K562 (cell line): Measurements from ENCODE around the gene CEACAM5. TPM values are rescaled to one million over a fixed set of nuclear protein-coding genes. Genes with fewer than 3 reads are reported as not detected.
A peak's percentile ranks its signal among the peaks of the same experiment; 100 is the strongest.

Experiments used
- ATAC-seq: fragments of 200-7000 bp; cut with Tn5 transposase; 3 replicates; pipeline ENCODE4 v1.9.1; 2020; ENCODE audit warnings: moderate library complexity
- BruUV-seq: library from RNA; stranded (reverse); fragments of 400-500 nt; replicated peaks from 2 replicates; lab custom pipeline; 2021; lab: Mats Ljungman, UMichigan
- CTCF ChIA-PET: fragments of 300-600 bp; formaldehyde crosslinking; extraction: SDS; loops from one replicate; lab custom pipeline; 2021; ENCODE audit warnings: low intra/inter-chr PET ratio; lab: Yijun Ruan, JAX
- POLR2A ChIA-PET: fragments of 300-600, 350-650 bp; sonication (Branson Sonifier 250); formaldehyde crosslinking; extraction: SDS; loops from one replicate; lab custom pipeline; 2021; ENCODE audit warnings: antibody characterized with exemption, inconsistent platforms; lab: Yijun Ruan, JAX
- DNase-seq, 4 experiments: peaks; one replicate each; pipeline versions ENCODE4 v3.0.0 to v3.0.0-alpha.2; 2011 to 2018; ENCODE audit warnings: low spot score in 3 of 4, mixed read lengths in 3 of 4; ENCODE audit errors: extremely low read depth in 1 of 4
- FAIRE-seq: peaks from 2 replicates; lab custom pipeline; 2011; peaks lifted over from hg19 to GRCh38; lab: Jason Lieb, UNC
- H2AFZ ChIP-seq: 2 replicates; pipeline ENCODE4 v1.6.0; 2011; ENCODE audit warnings: low read depth, low read length, control low read depth, inconsistent platforms
- H3K27ac ChIP-seq: fragments of 200-600 bp; 3 replicates; pipeline ENCODE4 v1.8.0; 2011; ENCODE audit warnings: low read depth, mild to moderate bottlenecking, control low read depth, inconsistent platforms, low read length, moderate library complexity, mixed read lengths; ENCODE audit errors: extremely low read depth
- H3K27me3 ChIP-seq, 2 experiments: fragments of 300-600 bp in 1 of 2; 2 replicates in 1 of 2; 3 replicates in 1 of 2; pipeline versions ENCODE4 v1.6.0 to v1.8.0; 2011; ENCODE audit warnings: inconsistent platforms in 2 of 2, low read length in 2 of 2, mild to moderate bottlenecking in 1 of 2, mixed read lengths in 1 of 2, moderate library complexity in 1 of 2; ENCODE audit not compliant: control insufficient read depth in 2 of 2, insufficient read depth in 2 of 2
- H3K36me3 ChIP-seq: fragments of 300-600 bp; 3 replicates; pipeline ENCODE4 v1.8.0; 2011; ENCODE audit warnings: mild to moderate bottlenecking, low read length, inconsistent platforms; ENCODE audit not compliant: control insufficient read depth, insufficient read depth
- H3K4me1 ChIP-seq, 2 experiments: fragments of 200-600 bp in 1 of 2; replicated peaks in 1 of 2; 2 replicates in 1 of 2; 3 replicates in 1 of 2; pipeline versions ENCODE4 v1.5.1 to v1.8.0; 2011; ENCODE audit warnings: inconsistent platforms in 2 of 2, low read length in 2 of 2, mild to moderate bottlenecking in 1 of 2, mixed read lengths in 1 of 2, moderate library complexity in 1 of 2; ENCODE audit not compliant: control insufficient read depth in 2 of 2, insufficient read depth in 2 of 2
- H3K4me2 ChIP-seq: 2 replicates; pipeline ENCODE4 v1.6.1; 2011; ENCODE audit warnings: low read length, control low read depth, inconsistent platforms, mixed read lengths; ENCODE audit not compliant: insufficient read depth
- H3K4me3 ChIP-seq: fragments of 200-600 bp; sonication (generic), shearing (Covaris generic); 2 replicates; pipeline ENCODE4 v1.5.1; 2016; ENCODE audit warnings: control low read depth, inconsistent platforms
- H3K79me2 ChIP-seq: fragments of 200-600 bp; 3 replicates; pipeline ENCODE4 v1.8.0; 2011; ENCODE audit warnings: low read length, inconsistent platforms; ENCODE audit not compliant: control insufficient read depth, insufficient read depth
- H3K9ac ChIP-seq, 2 experiments: 2 replicates each; pipeline versions ENCODE4 v1.6.0 to v1.6.1; 2011; ENCODE audit warnings: low read depth in 2 of 2, low read length in 2 of 2, control low read depth in 1 of 2, inconsistent platforms in 1 of 2, mild to moderate bottlenecking in 1 of 2, mixed read lengths in 1 of 2; ENCODE audit not compliant: insufficient read depth in 1 of 2
- H3K9me1 ChIP-seq: one replicate; pipeline ENCODE4 v1.6.0; 2011; ENCODE audit warnings: inconsistent platforms, mild to moderate bottlenecking, low read length, moderate library complexity; ENCODE audit not compliant: control insufficient read depth, insufficient read depth
- H3K9me3 ChIP-seq: replicated peaks from 2 replicates; pipeline ENCODE4 v1.5.1; 2011; ENCODE audit warnings: low read depth, low read length, inconsistent platforms; ENCODE audit not compliant: control insufficient read depth, insufficient read depth
- H4K20me1 ChIP-seq: replicated peaks from 2 replicates; pipeline ENCODE4 v1.6.1; 2011; ENCODE audit warnings: low read length, inconsistent platforms, mixed read lengths; ENCODE audit not compliant: control insufficient read depth, insufficient read depth
- CTCF ChIP-seq, 3 experiments: IDR thresholded peaks in 2 of 3; conservative IDR thresholded peaks in 1 of 3; 2 replicates each; pipeline ENCODE4 v1.5.1; 2011 to 2012; ENCODE audit warnings: low read length in 3 of 3, mild to moderate bottlenecking in 3 of 3, control low read depth in 2 of 3, improper control_type of control experiment in 1 of 3, inconsistent platforms in 1 of 3, low read depth in 1 of 3, mixed read lengths in 1 of 3, moderate library complexity in 1 of 3; ENCODE audit not compliant: insufficient read depth in 2 of 3
- ILK ChIP-seq: fragments of 450-650 bp; IDR thresholded peaks from 2 replicates; pipeline ENCODE4 v1.6.1; 2016; ENCODE audit warnings: missing genetic modification characterization, low read depth, mild to moderate bottlenecking, missing compliant biosample characterization, moderate library complexity, borderline replicate concordance
- MAFF ChIP-seq: IDR thresholded peaks from 2 replicates; pipeline ENCODE4 v1.6.1; 2012; ENCODE audit warnings: low read length, improper control_type of control experiment
- MGA ChIP-seq: fragments of 450-650 bp; IDR thresholded peaks from 2 replicates; pipeline ENCODE4 v1.6.1; 2016; ENCODE audit warnings: mild to moderate bottlenecking, moderate library complexity
- RBM34 ChIP-seq: fragments of 200-400 bp; formaldehyde crosslinking; IDR thresholded peaks from 2 replicates; pipeline ENCODE4 v1.6.1; 2018; ENCODE audit warnings: low read length, borderline replicate concordance; ENCODE audit not compliant: insufficient read depth
- SP1 ChIP-seq: sonication (generic); formaldehyde crosslinking; IDR thresholded peaks from 2 replicates; pipeline ENCODE4 v1.8.1; 2022; ENCODE audit warnings: mild to moderate bottlenecking, missing genetic modification reagents
- WGBS: fragments of 100-300 bp; shearing (Covaris generic); methylation state at CpG from one replicate; pipeline ENCODE4 v1.1.6; 2016; ENCODE audit warnings: low coverage, mixed read lengths; ENCODE audit not compliant: insufficient coverage; ENCODE audit errors: missing lambda C conversion rate; 5-methylcytosine and 5-hydroxymethylcytosine counted together
- in situ Hi-C: fragments of 300-500 bp; cut with MboI; formaldehyde crosslinking; loops from 4 replicates; pipeline ENCODE4 v1.15.0; 2018; ENCODE audit warnings: inconsistent platforms, mixed read lengths
- intact Hi-C: fragments of 100-400 bp; cut with micrococcal nuclease; formaldehyde crosslinking; loops from 2 replicates; pipeline ENCODE4 v1.14.2; 2022
- polyA plus RNA-seq, 8 experiments: library from polyadenylated mRNA; depleted of rRNA in 4 of 8; stranded (reverse) in 5 of 8; unstranded in 3 of 8; fragments of >200 nt; fragmentation: Nextera tagmentation in 2 of 8; fragmentation: Illumina TruSeq in 1 of 8; extraction: Ambion mirVana in 2 of 8; extraction: Trizol in 1 of 8; gene quantifications; 2 replicates each; pipeline versions ENCODE4 v1.2.1 to v1.2.3, GENCODE V29; 2011 to 2014; ENCODE audit warnings: inconsistent platforms in 1 of 8, missing spikeins in 1 of 8
- total RNA-seq, 7 experiments: library from RNA; depleted of rRNA in 6 of 7; stranded (reverse); fragments of >200 nt in 6 of 7; fragmentation: Illumina TruSeq in 2 of 7; extraction: Trizol in 2 of 7; gene quantifications; 2 replicates each; pipeline versions ENCODE4 v1.2.1 to v1.2.3, GENCODE V29; 2011 to 2021; ENCODE audit warnings: low replicate concordance in 1 of 7

CEACAM5 gene
- total and polyA plus RNA-seq, 9 of the 15 experiments (the other 6 are each of a cell fraction or from before 2014, with no cell fraction given): 0.33 TPM; not detected in 8

DNA sequence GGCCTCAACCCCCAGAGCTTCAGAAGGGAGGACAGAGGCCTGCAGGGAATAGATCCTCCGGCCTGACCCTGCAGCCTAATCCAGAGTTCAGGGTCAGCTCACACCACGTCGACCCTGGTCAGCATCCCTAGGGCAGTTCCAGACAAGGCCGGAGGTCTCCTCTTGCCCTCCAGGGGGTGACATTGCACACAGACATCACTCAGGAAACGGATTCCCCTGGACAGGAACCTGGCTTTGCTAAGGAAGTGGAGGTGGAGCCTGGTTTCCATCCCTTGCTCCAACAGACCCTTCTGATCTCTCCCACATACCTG, 969 bp upstream of the CEACAM5 start:
- Histone ChIP-seq H3K4me1 (peaks cover 0 to 7% of the 10 kb centered on the region in 2 experiments; a peak in 2 of 5 replicates), H3K27ac (no peak overlapping the region), H3K9ac (0 out of 4 replicates have a peak overlapping the region, but pooled peaks of 1 of the 2 experiments have one; percentile 2), H2AFZ (no peak overlapping the region), H3K79me2 (no peaks in the 10 kb centered on the region), H3K36me3 (no peaks in the 10 kb centered on the region), H3K9me1 (no peaks in the 10 kb centered on the region), H3K9me3 (no peaks in the 10 kb centered on the region), H3K4me2 (no peak overlapping the region), H3K4me3 (no peak overlapping the region), H3K27me3 (peaks cover 3 to 15% of the 10 kb centered on the region in 2 experiments; a peak in 4 of 5 replicates), H4K20me1 (peaks cover 8% of the 10 kb centered on the region)
- TF ChIP-seq SP1 (CRISPR knock-in tag) (no peak), MGA (no peak), ILK (tag) (no peak), RBM34 (no peak), MAFF (no peak), CTCF (IDR thresholded peaks at IDR 0.05 in 2 of 3, conservative IDR thresholded peaks at IDR 0.05 in 1 of 3; ENCODE audit: insufficient read depth in 2 of 3, low read depth in 1 of 3, low read length in 3 of 3) (peak in 2 of 3 experiments; percentile 16 to 46; a peak in 2 of 6 replicates)
- in situ Hi-C loops: loop anchor here (5.0 kb wide), 1 partner anchor 40 kb away; no protein-coding TSS in a partner anchor
- peak; percentile 34; the same call in 1 of the 3 replicates for ATAC-seq
- CTCF ChIA-PET: interaction anchor here (1.2 to 2.0 kb wide), 3 partner anchors 39 to 113 kb away, joined by 7 to 10 read pairs (median 7); no protein-coding TSS in a partner anchor
- WGBS: 2% methylated on average over 5 of the region's 5 CpGs
- intact Hi-C loops: loop anchor here (1.0 to 2.0 kb wide), 2 partner anchors 39 to 113 kb away; no protein-coding TSS in a partner anchor
- no peak for FAIRE-seq
- peak in 2 of 4 experiments; percentile 11 to 17 for DNase-seq
- POLR2A ChIA-PET: interaction anchor here (1.1 to 1.4 kb wide), 3 partner anchors 17 to 113 kb away, joined by 3 to 4 read pairs (median 3); no protein-coding TSS in a partner anchor
- BruUV-seq: no TSS peak
